Measurements from ENCODE around the gene GGCT.

GGCT gene

GRCh38 chr7:30469303-30469702 is 35.3 kb downstream of the GGCT start:
- Histone ChIP-seq H3K27ac (replicated peaks) (no peak overlapping the region), H3K27me3 (ENCODE audit: insufficient read depth, poor library complexity, severe bottlenecking) (no peaks in the 10 kb centered on the region), H3K4me3 (replicated peaks; ENCODE audit: insufficient read depth, low read length) (no peak overlapping the region)
- TF ChIP-seq POLR2AphosphoS5 (IDR thresholded peaks at IDR 0.05; ENCODE audit: low read depth) (no peak), SPI1 (IDR thresholded peaks at IDR 0.05; ENCODE audit: borderline replicate concordance, low read depth) (no peak), GABPA (IDR thresholded peaks at IDR 0.05; ENCODE audit: low read depth) (no peak)
- TF ChIP-seq, protein P1, sequence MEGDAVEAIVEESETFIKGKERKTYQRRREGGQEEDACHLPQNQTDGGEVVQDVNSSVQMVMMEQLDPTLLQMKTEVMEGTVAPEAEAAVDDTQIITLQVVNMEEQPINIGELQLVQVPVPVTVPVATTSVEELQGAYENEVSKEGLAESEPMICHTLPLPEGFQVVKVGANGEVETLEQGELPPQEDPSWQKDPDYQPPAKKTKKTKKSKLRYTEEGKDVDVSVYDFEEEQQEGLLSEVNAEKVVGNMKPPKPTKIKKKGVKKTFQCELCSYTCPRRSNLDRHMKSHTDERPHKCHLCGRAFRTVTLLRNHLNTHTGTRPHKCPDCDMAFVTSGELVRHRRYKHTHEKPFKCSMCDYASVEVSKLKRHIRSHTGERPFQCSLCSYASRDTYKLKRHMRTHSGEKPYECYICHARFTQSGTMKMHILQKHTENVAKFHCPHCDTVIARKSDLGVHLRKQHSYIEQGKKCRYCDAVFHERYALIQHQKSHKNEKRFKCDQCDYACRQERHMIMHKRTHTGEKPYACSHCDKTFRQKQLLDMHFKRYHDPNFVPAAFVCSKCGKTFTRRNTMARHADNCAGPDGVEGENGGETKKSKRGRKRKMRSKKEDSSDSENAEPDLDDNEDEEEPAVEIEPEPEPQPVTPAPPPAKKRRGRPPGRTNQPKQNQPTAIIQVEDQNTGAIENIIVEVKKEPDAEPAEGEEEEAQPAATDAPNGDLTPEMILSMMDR (IDR thresholded peaks at IDR 0.05; ENCODE audit: insufficient read depth, low read length) = no peak
- TF ChIP-seq, protein P2, sequence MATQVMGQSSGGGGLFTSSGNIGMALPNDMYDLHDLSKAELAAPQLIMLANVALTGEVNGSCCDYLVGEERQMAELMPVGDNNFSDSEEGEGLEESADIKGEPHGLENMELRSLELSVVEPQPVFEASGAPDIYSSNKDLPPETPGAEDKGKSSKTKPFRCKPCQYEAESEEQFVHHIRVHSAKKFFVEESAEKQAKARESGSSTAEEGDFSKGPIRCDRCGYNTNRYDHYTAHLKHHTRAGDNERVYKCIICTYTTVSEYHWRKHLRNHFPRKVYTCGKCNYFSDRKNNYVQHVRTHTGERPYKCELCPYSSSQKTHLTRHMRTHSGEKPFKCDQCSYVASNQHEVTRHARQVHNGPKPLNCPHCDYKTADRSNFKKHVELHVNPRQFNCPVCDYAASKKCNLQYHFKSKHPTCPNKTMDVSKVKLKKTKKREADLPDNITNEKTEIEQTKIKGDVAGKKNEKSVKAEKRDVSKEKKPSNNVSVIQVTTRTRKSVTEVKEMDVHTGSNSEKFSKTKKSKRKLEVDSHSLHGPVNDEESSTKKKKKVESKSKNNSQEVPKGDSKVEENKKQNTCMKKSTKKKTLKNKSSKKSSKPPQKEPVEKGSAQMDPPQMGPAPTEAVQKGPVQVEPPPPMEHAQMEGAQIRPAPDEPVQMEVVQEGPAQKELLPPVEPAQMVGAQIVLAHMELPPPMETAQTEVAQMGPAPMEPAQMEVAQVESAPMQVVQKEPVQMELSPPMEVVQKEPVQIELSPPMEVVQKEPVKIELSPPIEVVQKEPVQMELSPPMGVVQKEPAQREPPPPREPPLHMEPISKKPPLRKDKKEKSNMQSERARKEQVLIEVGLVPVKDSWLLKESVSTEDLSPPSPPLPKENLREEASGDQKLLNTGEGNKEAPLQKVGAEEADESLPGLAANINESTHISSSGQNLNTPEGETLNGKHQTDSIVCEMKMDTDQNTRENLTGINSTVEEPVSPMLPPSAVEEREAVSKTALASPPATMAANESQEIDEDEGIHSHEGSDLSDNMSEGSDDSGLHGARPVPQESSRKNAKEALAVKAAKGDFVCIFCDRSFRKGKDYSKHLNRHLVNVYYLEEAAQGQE (IDR thresholded peaks at IDR 0.05; ENCODE audit: insufficient replicate concordance, low read depth) = no peak
- no peak for DNase-seq (ENCODE audit: low read depth in 1 of 2, low spot score in 1 of 2)

DNA sequence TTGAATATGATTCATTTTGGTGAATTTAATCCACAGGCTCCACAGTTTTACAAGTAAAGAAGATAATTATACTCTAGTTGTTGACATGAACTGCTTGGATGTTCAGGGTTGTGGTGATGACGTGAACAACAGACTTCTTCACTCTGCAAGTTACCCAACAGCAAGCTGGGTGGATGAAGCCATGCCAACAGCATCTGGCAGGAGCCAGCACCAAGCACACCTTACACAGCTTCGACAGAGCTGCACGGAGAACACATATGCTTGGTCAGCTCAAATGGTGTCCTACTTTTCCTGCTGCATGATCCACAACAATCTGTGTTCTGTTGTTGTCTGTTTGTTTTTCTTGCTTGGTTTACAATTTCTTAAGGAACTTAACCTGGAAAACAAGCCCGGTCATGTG is 35.8 kb downstream of the GGCT start:
- peak overlapping the region; percentile 58 for H3K27ac ChIP-seq (replicated peaks)
- no peaks in the 10 kb centered on the region for H3K27me3 ChIP-seq (ENCODE audit: insufficient read depth, poor library complexity, severe bottlenecking)
- DNase-seq (ENCODE audit: low read depth in 1 of 2, low spot score in 1 of 2) = peak in 1 of 2 experiments; percentile 34
- TF ChIP-seq, protein P2 (IDR thresholded peaks at IDR 0.05; ENCODE audit: insufficient replicate concordance, low read depth) = no peak
- no peak overlapping the region for H3K4me3 ChIP-seq (replicated peaks; ENCODE audit: insufficient read depth, low read length)

DNA sequence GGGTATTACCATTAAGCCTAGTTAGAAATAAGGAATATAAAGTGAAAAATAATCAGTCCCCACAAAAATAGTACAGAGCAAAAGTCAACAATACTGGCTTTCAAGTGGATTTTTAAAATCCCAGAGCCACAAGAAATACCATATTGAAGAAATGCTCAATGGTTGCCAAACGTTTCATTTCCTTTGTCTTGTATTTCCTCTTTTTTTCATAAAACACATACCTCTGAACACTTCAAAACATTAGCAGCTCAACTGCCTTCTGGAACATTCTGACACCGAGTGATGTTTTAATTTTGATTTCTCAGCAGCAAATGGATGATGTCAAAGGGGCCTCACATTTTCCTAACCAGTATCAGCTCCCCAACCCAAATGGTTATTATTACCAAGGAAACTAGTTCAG is 36.6 kb downstream of the GGCT start:
- Histone ChIP-seq H3K4me3 (replicated peaks; ENCODE audit: insufficient read depth, low read length) (no peak overlapping the region), H3K27me3 (ENCODE audit: insufficient read depth, poor library complexity, severe bottlenecking) (no peaks in the 10 kb centered on the region), H3K27ac (replicated peaks) (peak overlapping the region; percentile 58)
- peak; percentile 64; the same call in 1 of the 2 replicates for TF ChIP-seq SPI1 (IDR thresholded peaks at IDR 0.05; ENCODE audit: borderline replicate concordance, low read depth)
- TF ChIP-seq GABPA (IDR thresholded peaks at IDR 0.05; ENCODE audit: low read depth) = no peak
- DNase-seq (ENCODE audit: low read depth in 1 of 2, low spot score in 1 of 2) = peak in 1 of 2 experiments; percentile 31

DNA sequence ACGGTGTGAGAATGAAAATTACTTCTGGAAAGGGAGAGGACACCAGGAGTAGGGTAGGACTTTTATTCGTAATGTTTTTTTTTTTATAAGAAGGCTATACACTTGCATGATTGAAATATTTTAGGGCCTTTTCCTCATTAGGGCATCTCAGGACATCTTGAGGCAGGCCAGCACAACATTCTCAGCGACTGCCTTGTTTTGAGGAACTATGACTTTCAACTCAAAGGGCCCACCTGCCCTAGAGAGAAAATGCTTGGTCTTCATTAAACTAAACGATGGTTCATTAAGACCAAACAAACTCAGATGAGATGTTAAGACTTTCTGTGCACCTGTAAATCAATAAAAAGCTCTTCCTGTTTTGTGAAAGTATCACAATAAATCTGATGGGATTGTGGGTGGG is 37.4 kb downstream of the GGCT start:
- peak in 1 of 2 experiments; percentile 40 for DNase-seq (ENCODE audit: low read depth in 1 of 2, low spot score in 1 of 2)

More for the DNA sequence above, 37.4 kb downstream of the GGCT start:
- Histone ChIP-seq H3K4me3 (replicated peaks; ENCODE audit: insufficient read depth, low read length) (no peak overlapping the region), H3K27ac (replicated peaks) (peak overlapping the region; percentile 58), H3K27me3 (ENCODE audit: insufficient read depth, poor library complexity, severe bottlenecking) (no peaks in the 10 kb centered on the region)
- TF ChIP-seq, protein P1 (IDR thresholded peaks at IDR 0.05; ENCODE audit: insufficient read depth, low read length) = no peak
- TF ChIP-seq, protein P2 (IDR thresholded peaks at IDR 0.05; ENCODE audit: insufficient replicate concordance, low read depth) = no peak
- TF ChIP-seq POLR2AphosphoS5 (IDR thresholded peaks at IDR 0.05; ENCODE audit: low read depth) (no peak), SPI1 (IDR thresholded peaks at IDR 0.05; ENCODE audit: borderline replicate concordance, low read depth) (no peak), GABPA (IDR thresholded peaks at IDR 0.05; ENCODE audit: low read depth) (no peak)

Measured in HL-60 (cell line).